Psoas muscle (tissue), 8 donors: Measurements from ENCODE around the gene IFRD2. TPM values are rescaled to one million over a fixed set of nuclear protein-coding genes. Genes with fewer than 3 reads are reported as not detected.

Source experiments
- ATAC-seq, 4 donors: fragments of 200-7000 bp; cut with Tn5 transposase; one replicate each; pipeline ENCODE4 v1.9.1; 2020; ENCODE audit warnings: moderate library complexity in 3 of 4, mild to moderate bottlenecking in 2 of 4
- DNase-seq, 2 donors: peaks; one replicate each; pipeline ENCODE4 v3.0.0-alpha.2; 2020
- H3K27ac ChIP-seq: fragments of 200-600 bp; one replicate; pipeline ENCODE4 v1.8.0; 2022
- H3K27me3 ChIP-seq, 3 donors: fragments of 200-600 bp in 1 of 3; one replicate each; pipeline versions ENCODE4 v1.6.1 to v1.8.0; 2013 to 2022; ENCODE audit warnings: low read length in 2 of 3, mild to moderate bottlenecking in 2 of 3, moderate library complexity in 1 of 3; ENCODE audit not compliant: insufficient read depth in 3 of 3
- H3K36me3 ChIP-seq, 2 donors: fragments of 200-600 bp in 1 of 2; one replicate each; pipeline versions ENCODE4 v1.6.1 to v1.8.0; 2013 to 2022; ENCODE audit warnings: low read depth in 1 of 2, mild to moderate bottlenecking in 1 of 2, moderate library complexity in 1 of 2; ENCODE audit not compliant: insufficient read depth in 1 of 2
- H3K4me1 ChIP-seq: fragments of 200-600 bp; one replicate; pipeline ENCODE4 v1.8.0; 2022
- H3K4me3 ChIP-seq: fragments of 200-600 bp; one replicate; pipeline ENCODE4 v1.8.0; 2022; ENCODE audit warnings: mild to moderate bottlenecking
- H3K9me3 ChIP-seq: fragments of 200-600 bp; one replicate; pipeline ENCODE4 v1.8.0; 2022
- CTCF ChIP-seq: fragments of 200-600 bp; IDR thresholded peaks from one replicate; pipeline ENCODE4 v1.8.0; 2022; ENCODE audit warnings: antibody characterized with exemption
- whole genome bisulfite sequencing, 3 donors: extraction: QIAGEN DNeasy Blood & Tissue Kit; methylation state at CpG; one replicate each; pipeline versions ENCODE4 v1.1.6 to v1.1.7; 2013; 5-methylcytosine and 5-hydroxymethylcytosine counted together
- intact Hi-C, 2 donors: fragments of 100-400 bp; cut with DNase I; formaldehyde crosslinking; loops; one replicate each; pipeline versions ENCODE4 v1.11.0 to v1.14.2; 2022
- polyA plus RNA-seq, 3 donors: library from polyadenylated mRNA; stranded (reverse); fragments of 200-250 nt; gene quantifications; one replicate each; pipeline ENCODE4 v1.2.3, GENCODE V29; 2013
- total RNA-seq, 4 donors: library from RNA; stranded (reverse); fragmentation: NEBNext Ultra II Directional in 2 of 4; extraction: Animal tissue kit (Norgen Biotek cat#: 25700) in 2 of 4; gene quantifications; one replicate each; pipeline versions ENCODE4 v1.2.1 to v1.2.4, GENCODE V29; 2021 to 2023
- donor health status: healthy with polysubstance abuse.
- donor health status: DM: no; HTN: no; CAD: no; lungs with moderate emphysema.
- donor health status: Bipolar disorder and iron deficiency.
- donor health status: healthy.
- donor health status: DM: yes; HTN: yes; CAD: no.
- donor health status: DM: no; HTN: no; CAD: no.
- donor health status: DM: no; HTN: no; CAD: no.
- donor health status: DM: yes; HTN: yes; CAD: no.

IFRD2 gene
- total and polyA plus RNA-seq, 7 donors = 77.2 to 175 (median 130) TPM

- no peaks in the 10 kb centered on the region for H3K36me3 ChIP-seq
- H3K27me3 ChIP-seq = no peaks in the 10 kb centered on the region
- no peak overlapping the region for H3K27ac ChIP-seq
- WGBS, 3 donors = 61 to 72% (median 71%) methylated on average over 4 of the region's 4 CpGs
- no peak for DNase-seq
- H3K4me3 ChIP-seq = peak overlapping the region; percentile 85
- no peak for ATAC-seq
- no peak for TF ChIP-seq CTCF
- H3K9me3 ChIP-seq = no peaks in the 10 kb centered on the region
- intact Hi-C loops = no loop called here
- H3K4me1 ChIP-seq = peaks cover 24% of the 10 kb centered on the region
Measured at GRCh38 chr3:50239649-50240048, 52.6 kb downstream of the IFRD2 start.

GRCh38 chr3:50238549-50239026 lies 53.6 kb downstream of the IFRD2 start:
- Histone ChIP-seq H3K9me3 (no peaks in the 10 kb centered on the region), H3K36me3 (no peaks in the 10 kb centered on the region), H3K27ac (peak overlapping the region; percentile 81), H3K27me3 (no peaks in the 10 kb centered on the region), H3K4me3 (peak overlapping the region; percentile 85), H3K4me1 (peaks cover 20% of the 10 kb centered on the region)
- ATAC-seq = peak; percentile 41 to 71 (median 67)
- WGBS, 3 donors = 6 to 21% (median 12%) methylated on average over 7 of the region's 7 CpGs
- TF ChIP-seq CTCF = no peak
- intact Hi-C loops = no loop called here
- DNase-seq = peak; percentile 87 to 95

GRCh38 chr3:50237754-50238548 lies 54.3 kb downstream of the IFRD2 start:
- Histone ChIP-seq H3K27ac (peak overlapping the region; percentile 81), H3K36me3 (no peaks in the 10 kb centered on the region), H3K4me1 (peaks cover 20% of the 10 kb centered on the region), H3K27me3 (no peaks in the 10 kb centered on the region), H3K9me3 (no peaks in the 10 kb centered on the region), H3K4me3 (peak overlapping the region; percentile 85)
- DNase-seq (peak; percentile 84 to 89), ATAC-seq (peak in 1 of 4 donors; percentile 2)
- intact Hi-C loops = no loop called here
- 16 to 23% (median 18%) methylated on average over 30 to 31 of the region's 31 CpGs for WGBS, 3 donors
- no peak for TF ChIP-seq CTCF

Other genes with a start within 250 kb of the IFRD2 start
- gene RBM5, start 203.5 kb downstream of the IFRD2 start, total RNA-seq = 10 to 100 TPM; 35.6 to 61.4 (median 55.2) TPM
- 10 to 100 TPM; 30.7 to 35.0 (median 31.1) TPM for gene RBM5, start 203.5 kb downstream of the IFRD2 start, polyA plus RNA-seq
- gene SEMA3F, start 137.1 kb downstream of the IFRD2 start, total RNA-seq = 10 to 100 TPM in 3 of 4 donors, 1 to 10 TPM in 1; 7.0 to 13.7 (median 12.3) TPM
- gene SEMA3F, start 137.1 kb downstream of the IFRD2 start, polyA plus RNA-seq = 1 to 10 TPM; 4.7 to 7.6 (median 6.8) TPM
- gene GNAT1, start 100.8 kb downstream of the IFRD2 start, total RNA-seq = not detected
- not detected for gene GNAT1, start 100.8 kb downstream of the IFRD2 start, polyA plus RNA-seq
- gene SLC38A3, start 87.2 kb downstream of the IFRD2 start, total RNA-seq = 10 to 100 TPM in 1 of 4 donors, 1 to 10 TPM in 3; 1.7 to 12.7 (median 5.4) TPM
- gene SLC38A3, start 87.2 kb downstream of the IFRD2 start, polyA plus RNA-seq = 1 to 10 TPM in 2 of 3 donors, under 1 TPM in 1; 0.12 to 4.5 (median 1.3) TPM
- gene GNAI2, start 56.2 kb downstream of the IFRD2 start, total RNA-seq = 10 to 100 TPM; 55.5 to 93.9 (median 74.8) TPM
- 10 to 100 TPM; 39.4 to 57.6 (median 50.7) TPM for gene GNAI2, start 56.2 kb downstream of the IFRD2 start, polyA plus RNA-seq
- gene SEMA3B, start 23.3 kb downstream of the IFRD2 start, total RNA-seq = 1 to 10 TPM; 3.1 to 6.8 (median 4.3) TPM
- gene SEMA3B, start 23.3 kb downstream of the IFRD2 start, polyA plus RNA-seq = 1 to 10 TPM; 2.1 to 3.4 (median 2.2) TPM
- gene LSMEM2, start 13.3 kb downstream of the IFRD2 start, total RNA-seq = 10 to 100 TPM in 1 of 4 donors, 1 to 10 TPM in 2, under 1 TPM in 1; 0.84 to 13.1 (median 1.1) TPM
- gene LSMEM2, start 13.3 kb downstream of the IFRD2 start, polyA plus RNA-seq = 1 to 10 TPM in 1 of 3 donors, under 1 TPM in 2; 0.61 to 1.6 (median 0.66) TPM
- 1 to 10 TPM in 1 of 4 donors, under 1 TPM in 3; 0.28 to 2.1 (median 0.65) TPM for gene HYAL3, start 7.0 kb upstream of the IFRD2 start, total RNA-seq
- 1 to 10 TPM in 2 of 3 donors, under 1 TPM in 1; 0.23 to 3.4 (median 1.2) TPM for gene HYAL3, start 7.0 kb upstream of the IFRD2 start, polyA plus RNA-seq
- gene NAA80, start 7.0 kb upstream of the IFRD2 start, total RNA-seq = 1 to 10 TPM; 7.9 to 9.7 (median 8.3) TPM
- 10 to 100 TPM in 1 of 3 donors, 1 to 10 TPM in 2; 6.8 to 12.8 (median 10.0) TPM for gene NAA80, start 7.0 kb upstream of the IFRD2 start, polyA plus RNA-seq
- gene HYAL1, start 11.1 kb upstream of the IFRD2 start, total RNA-seq = 10 to 100 TPM in 3 of 4 donors, 1 to 10 TPM in 1; 8.5 to 20.8 (median 13.7) TPM
- 10 to 100 TPM in 2 of 3 donors, 1 to 10 TPM in 1; 9.5 to 15.1 (median 13.8) TPM for gene HYAL1, start 11.1 kb upstream of the IFRD2 start, polyA plus RNA-seq
- gene HYAL2, start 30.3 kb upstream of the IFRD2 start, total RNA-seq = 10 to 100 TPM; 20.6 to 42.8 (median 25.6) TPM
- 10 to 100 TPM; 25.3 to 61.7 (median 41.8) TPM for gene HYAL2, start 30.3 kb upstream of the IFRD2 start, polyA plus RNA-seq
- gene TUSC2, start 35.8 kb upstream of the IFRD2 start, total RNA-seq = 10 to 100 TPM; 31.5 to 43.6 (median 33.7) TPM
- 100 to 1,000 TPM in 1 of 3 donors, 10 to 100 TPM in 2; 38.0 to 100 (median 84.9) TPM for gene TUSC2, start 35.8 kb upstream of the IFRD2 start, polyA plus RNA-seq
- 10 to 100 TPM; 10.1 to 24.2 (median 14.9) TPM for gene RASSF1, start 48.4 kb upstream of the IFRD2 start, total RNA-seq
- gene RASSF1, start 48.4 kb upstream of the IFRD2 start, polyA plus RNA-seq = 10 to 100 TPM; 33.3 to 84.5 (median 37.9) TPM
- under 1 TPM; 0.24 to 0.99 (median 0.57) TPM for gene ZMYND10, start 53.3 kb upstream of the IFRD2 start, total RNA-seq
- gene ZMYND10, start 53.3 kb upstream of the IFRD2 start, polyA plus RNA-seq = under 1 TPM; 0.23 to 0.99 (median 0.51) TPM
- 10 to 100 TPM; 16.1 to 29.5 (median 19.6) TPM for gene NPRL2, start 58.3 kb upstream of the IFRD2 start, total RNA-seq
- 10 to 100 TPM; 21.5 to 36.6 (median 21.7) TPM for gene NPRL2, start 58.3 kb upstream of the IFRD2 start, polyA plus RNA-seq
- 1 to 10 TPM; 5.7 to 9.2 (median 7.0) TPM for gene CYB561D2, start 58.4 kb upstream of the IFRD2 start, total RNA-seq
- 10 to 100 TPM; 14.7 to 34.8 (median 17.5) TPM for gene CYB561D2, start 58.4 kb upstream of the IFRD2 start, polyA plus RNA-seq
- 10 to 100 TPM; 20.4 to 29.1 (median 23.2) TPM for gene TMEM115, start 67.1 kb upstream of the IFRD2 start, total RNA-seq
- 10 to 100 TPM; 29.7 to 49.6 (median 42.7) TPM for gene TMEM115, start 67.1 kb upstream of the IFRD2 start, polyA plus RNA-seq
- 1 to 10 TPM in 2 of 4 donors, under 1 TPM in 2; 0.56 to 1.6 (median 1.2) TPM for gene CACNA2D2, start 211.2 kb upstream of the IFRD2 start, total RNA-seq
- gene CACNA2D2, start 211.2 kb upstream of the IFRD2 start, polyA plus RNA-seq = under 1 TPM; 0.14 to 0.83 (median 0.77) TPM